NCI-H2196 (cell line): ENCODE measurements around the gene VASH2.
A peak's percentile ranks its signal among the peaks of the same experiment; 100 is the strongest.
"Not testable (repeated sequence)": the region's sequence is repeated elsewhere in the genome, so short reads cannot be mapped to it uniquely, and the experiment has no call there.

ENCODE experiments used
- DNase-seq: peaks from one replicate; lab custom pipeline; 2025; ENCODE audit not compliant: unreplicated experiment; lab: John Stamatoyannopoulos, UW

The VASH2 gene

DNA sequence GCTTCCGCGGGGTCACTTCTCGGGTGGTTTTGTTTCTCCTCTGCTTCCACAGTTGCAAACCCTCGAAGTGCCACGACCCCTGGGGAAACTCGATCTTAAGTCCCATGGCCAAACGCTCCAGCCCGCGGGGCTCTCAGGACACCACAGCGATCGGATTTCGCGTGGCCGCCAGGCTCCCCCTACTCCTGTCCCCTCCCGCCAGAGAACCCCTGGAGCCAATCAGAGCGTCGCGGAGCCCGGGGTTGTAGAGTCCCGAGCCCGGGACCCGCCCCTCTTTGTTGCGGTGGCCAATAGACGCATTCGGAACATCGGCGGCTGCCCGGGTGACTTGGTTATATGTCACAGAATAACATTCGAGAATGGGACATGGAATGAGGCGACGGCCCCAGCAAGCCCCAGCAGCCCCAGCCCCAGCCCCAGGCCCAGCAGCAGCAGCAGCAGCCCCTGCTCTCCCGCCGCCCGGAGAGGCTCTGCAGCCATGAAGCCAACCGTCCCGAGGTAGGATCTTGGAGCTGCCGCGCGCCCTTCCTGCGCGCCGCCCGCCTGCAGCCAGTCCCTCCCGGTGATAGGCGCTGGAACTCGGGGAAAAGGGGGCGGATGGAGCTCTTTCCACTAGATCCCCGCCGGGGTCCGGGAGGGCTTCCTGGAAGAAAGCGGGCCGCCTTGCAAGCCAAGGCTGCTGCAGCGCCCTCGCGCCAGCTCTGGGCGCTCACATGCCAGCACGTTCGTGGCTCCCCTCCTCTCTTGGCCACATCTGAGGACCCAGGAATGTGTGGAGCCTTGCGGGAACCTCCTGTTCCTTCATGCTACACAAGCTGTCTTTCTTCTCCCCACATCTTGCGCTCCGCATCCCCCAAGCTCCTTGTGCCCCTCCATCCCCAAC, at the start of gene VASH2:
Gene VASH2, plus strand, starts transcription at position 299 of the 883 bp plus-strand sequence. CDS start 1,002 bp downstream, outside the sequence.
- peak; percentile 88 for DNase-seq

DNA sequence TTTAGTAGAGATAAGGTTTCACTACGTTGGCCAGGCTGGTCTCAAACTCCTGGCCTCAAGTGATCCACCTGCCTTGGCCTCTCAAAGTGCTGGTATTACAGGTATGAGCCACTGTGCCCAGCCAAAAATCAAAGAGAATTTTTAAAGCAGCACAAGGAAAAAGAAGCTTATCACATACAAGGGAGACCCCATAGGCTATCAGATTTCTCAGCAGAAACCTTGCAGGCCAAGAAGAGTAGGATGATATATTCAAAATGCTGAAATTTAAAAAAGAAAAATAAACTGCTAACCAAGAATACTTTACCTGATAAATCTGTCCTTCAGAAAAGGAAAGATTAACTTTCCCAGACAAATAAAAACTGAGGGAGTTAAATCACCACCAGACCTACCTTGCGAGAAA, 49.1 kb upstream of the VASH2 start:
- DNase-seq = no peak

GRCh38 chr1:212902054-212902453, 48.3 kb upstream of the VASH2 start:
- DNase-seq = no peak

DNA sequence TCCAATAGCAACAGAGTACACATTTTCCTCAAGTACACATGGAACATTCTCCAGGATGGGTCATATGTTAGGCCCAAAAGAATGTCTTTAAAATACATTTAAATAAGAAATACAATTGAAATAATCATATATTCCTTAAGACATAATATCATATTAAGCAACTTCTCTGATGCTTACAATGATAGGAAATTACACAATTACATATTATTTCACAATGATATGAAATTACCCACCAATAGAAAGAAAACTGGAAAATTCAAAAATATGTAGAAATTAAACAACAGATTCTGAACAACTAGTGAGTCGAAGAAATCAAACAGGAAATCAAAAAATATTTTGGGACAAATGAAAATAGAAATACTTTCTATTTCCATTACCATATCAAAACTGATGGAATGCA, 46.7 kb upstream of the VASH2 start:
- no peak for DNase-seq

- not testable (repeated sequence) for DNase-seq
These were observed 42.3 kb upstream of the VASH2 start for GRCh38 chr1:212908071-212908470.

- DNase-seq = no peak
These were observed 41.4 kb upstream of the VASH2 start for GRCh38 chr1:212908971-212909370.

GRCh38 chr1:212909652-212910063, 40.7 kb upstream of the VASH2 start:
- no peak for DNase-seq

DNA sequence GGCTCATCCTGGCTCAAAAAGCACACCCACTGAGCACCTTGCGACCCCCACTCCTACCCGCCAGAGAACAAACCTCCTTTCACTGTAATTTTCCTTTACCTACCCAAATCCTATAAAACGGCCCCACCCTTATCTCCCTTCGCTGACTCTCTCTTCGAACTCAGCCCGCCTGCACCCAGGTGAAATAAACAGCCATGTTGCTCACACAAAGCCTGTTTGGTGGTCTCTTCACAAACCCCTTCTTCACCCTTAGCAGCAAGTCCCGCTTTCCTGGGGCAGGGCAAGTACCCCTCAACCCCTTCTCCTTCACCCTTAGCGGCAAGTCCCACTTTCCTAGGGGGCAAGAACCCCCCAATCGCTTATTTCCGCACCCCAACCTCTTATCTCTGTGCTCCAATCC, 40.1 kb upstream of the VASH2 start:
- DNase-seq = not testable (repeated sequence)

- not testable (repeated sequence) for DNase-seq
These were observed 36.7 kb upstream of the VASH2 start for GRCh38 chr1:212913638-212914037.

GRCh38 chr1:212914110-212914509, 36.2 kb upstream of the VASH2 start:
- DNase-seq = not testable (repeated sequence)

DNA sequence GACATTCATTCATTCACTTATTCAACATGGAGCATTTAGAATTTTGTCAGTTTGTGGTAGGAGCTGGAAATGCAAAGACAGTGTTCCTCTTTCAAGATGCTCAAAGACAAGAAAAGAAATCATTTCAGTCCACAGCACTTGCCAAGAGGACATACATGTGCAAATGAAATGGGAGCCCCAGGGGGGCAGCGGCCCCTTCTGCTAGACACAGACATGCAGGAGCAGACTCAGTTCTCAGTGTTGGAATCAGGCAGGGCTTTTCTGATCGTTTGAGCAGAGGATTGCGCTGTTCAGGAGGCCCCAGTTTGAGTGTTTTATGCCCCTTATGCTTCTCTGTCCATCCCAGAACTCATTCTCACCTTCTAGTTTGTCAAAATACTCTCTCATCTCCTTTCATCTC, 35.6 kb upstream of the VASH2 start:
- no peak for DNase-seq

GRCh38 chr1:212915245-212916091, 34.9 kb upstream of the VASH2 start:
- DNase-seq = peak; percentile 17

DNA sequence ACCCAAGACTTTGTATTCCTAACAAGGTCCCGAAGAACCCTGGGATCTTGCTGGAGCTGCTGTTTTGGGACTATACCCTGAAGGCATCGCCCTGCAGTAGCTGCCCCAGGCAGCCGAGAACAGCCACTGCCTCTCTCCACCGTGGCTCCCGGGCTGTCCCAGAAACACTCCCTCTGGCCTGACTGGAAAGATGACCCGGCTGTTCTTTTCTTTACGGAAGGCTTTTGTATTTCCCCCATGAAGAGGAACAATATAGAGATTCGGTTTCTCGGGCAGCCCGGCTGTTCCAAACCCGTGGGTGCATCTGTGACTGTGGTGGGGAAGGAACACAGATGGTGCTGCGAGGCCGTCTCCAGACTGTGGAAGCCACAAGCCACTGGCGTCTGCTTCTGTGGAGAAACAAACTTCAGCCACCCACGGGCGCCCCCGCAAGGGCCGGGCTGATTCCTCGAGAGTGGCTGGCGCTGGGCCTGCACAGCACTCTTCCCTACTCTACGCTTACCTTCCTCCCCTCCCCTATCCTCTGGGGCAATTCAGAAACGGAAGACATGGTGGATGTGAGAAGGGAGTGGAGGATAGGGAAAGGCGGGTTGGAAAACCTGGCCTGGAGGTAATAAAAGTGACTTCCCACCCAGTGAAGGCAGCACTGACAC, 33.7 kb upstream of the VASH2 start:
- no peak for DNase-seq

- DNase-seq = no peak
These were observed 33.2 kb upstream of the VASH2 start for GRCh38 chr1:212917134-212917485.

DNA sequence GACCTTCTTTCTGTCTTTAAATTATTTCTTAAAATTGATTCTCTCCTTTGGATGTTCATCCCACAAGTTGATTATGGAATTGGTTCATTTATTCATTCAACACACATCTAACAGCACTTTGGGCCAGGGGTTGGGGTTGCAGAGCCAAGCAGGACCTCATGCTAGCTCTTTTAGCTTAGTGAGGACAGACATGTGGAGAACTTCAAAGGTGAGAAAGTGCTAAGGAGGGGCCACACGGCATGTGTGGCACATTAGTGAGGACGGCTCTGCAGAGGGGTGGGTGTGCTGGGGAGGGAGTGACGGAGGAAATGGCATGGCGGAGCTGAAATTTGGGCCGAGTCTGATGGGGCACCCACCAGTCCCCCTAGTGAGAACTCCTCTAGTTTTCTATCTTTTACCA, 32.5 kb upstream of the VASH2 start:
- no peak for DNase-seq

DNA sequence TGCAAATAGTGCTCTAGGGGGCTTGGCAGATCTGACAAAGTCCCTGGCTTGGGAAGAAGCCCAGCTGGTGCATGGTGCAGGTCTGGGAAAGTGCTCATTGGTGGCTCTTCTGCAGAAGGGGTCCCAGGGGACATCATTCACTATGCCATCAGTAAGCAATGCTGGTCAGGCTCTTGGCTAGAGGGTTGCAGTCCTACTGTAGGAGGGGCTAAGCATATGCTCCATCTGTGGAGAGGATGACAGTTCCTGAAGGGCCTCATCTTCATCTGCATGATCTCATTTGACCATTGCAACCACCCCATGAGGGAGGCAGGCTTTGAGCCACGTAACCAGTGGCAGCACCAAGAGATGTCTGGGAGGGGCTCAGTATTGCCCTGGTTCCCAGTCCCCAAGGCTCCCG, 31.5 kb upstream of the VASH2 start:
- DNase-seq = no peak

- DNase-seq = no peak
These were observed 30.1 kb upstream of the VASH2 start for GRCh38 chr1:212920246-212920645.

DNA sequence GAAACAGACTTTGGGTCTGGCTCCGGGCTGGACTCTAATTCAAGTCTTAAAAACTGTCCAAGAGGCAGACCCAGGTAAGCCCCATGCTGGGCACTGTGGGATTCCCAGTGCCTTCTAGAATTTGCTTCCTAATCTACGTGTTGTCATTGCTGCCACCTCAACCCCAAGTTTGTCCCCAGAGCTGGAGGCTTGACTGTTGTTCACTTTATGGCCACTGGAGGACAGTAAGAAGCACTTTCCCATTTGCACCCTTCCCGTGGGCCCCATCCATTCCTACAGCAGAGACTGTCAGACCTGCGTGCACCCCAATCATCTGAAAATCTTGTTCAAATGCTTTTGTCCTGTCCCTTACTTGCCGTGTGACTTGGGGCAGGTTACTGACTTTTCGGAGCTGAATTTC, 29.4 kb upstream of the VASH2 start:
- DNase-seq = no peak

GRCh38 chr1:212922016-212922415, 28.3 kb upstream of the VASH2 start:
- no peak for DNase-seq

DNA sequence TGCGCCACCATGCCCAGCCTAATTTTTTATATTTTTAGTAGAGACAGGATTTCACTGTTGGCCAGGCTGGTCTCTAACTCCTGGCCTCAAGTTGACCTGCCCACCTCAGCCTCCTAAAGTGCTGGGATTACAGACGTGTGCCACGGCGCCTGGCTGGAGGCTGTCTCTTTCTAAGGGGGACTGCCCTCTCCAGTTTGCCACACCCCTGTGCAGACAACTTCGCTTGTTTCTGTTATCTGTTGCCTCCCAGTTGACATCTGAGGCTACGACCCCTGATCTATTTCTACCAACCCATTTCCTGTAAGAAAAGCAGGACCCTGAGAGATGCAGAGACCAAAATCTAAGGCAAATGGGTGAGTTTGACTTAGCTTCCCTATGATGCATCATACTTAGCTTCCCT, 24.0 kb upstream of the VASH2 start:
- no peak for DNase-seq
